HG02610 (cell line): ENCODE data around the gene TBL1XR1.
"Not testable (repeated sequence)": the region's sequence is repeated elsewhere in the genome, so short reads cannot be mapped to it uniquely, and the experiment has no call there.

Experiments used
- ATAC-seq: cut with Tn5 transposase; IDR thresholded peaks from one replicate; pipeline ENCODE4 v1.9.1; 2021; ENCODE audit warnings: mild to moderate bottlenecking, moderate library complexity; ENCODE audit not compliant: unreplicated experiment

TBL1XR1 gene

DNA sequence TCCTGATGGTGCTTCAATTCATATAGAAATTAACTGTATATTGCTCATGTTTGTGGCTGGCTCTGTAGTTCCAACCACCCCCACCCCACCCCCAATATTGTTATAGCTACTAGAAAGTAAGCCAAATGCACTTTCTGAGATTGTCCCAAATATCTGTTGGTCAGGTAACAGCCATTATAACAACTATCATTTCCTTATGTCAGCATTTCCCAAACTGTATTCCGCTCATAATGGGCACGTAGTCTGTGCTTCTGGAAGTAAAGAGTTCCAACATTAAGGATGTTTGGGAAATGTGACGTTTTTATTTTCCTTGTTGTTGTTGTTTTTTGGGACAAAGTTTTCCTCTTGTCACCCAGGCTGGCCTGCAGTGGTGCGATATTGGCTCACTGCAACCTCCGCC lies 12.2 kb upstream of the TBL1XR1 start:
- no peak for ATAC-seq

- ATAC-seq: no peak
These were observed 11.5 kb upstream of the TBL1XR1 start for GRCh38 chr3:177208781-177209180.

DNA sequence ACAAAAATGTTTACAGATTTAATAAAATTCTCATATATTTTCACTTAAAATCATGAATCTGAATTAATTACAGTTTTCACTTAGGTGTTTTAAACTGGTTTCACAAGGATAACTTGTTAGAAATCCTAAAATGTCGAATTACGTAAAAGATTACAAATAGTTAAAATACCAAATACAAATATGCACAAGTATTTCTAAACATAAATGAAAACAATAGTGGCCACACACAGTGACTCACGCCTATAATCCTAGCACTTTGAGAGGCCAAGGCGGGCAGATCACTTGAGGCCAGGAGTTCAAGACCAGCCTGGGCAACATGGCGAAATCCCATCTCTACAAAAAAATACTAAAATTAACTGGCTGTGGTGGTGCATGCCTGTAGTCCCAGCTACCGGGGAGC lies 10.9 kb upstream of the TBL1XR1 start:
- ATAC-seq: no peak

GRCh38 chr3:177206936-177207335 lies 9.7 kb upstream of the TBL1XR1 start:
- no peak for ATAC-seq

- ATAC-seq: no peak
These were observed 6.6 kb upstream of the TBL1XR1 start for GRCh38 chr3:177203689-177204395.

- ATAC-seq: not testable (repeated sequence)
These were observed 5.7 kb upstream of the TBL1XR1 start for GRCh38 chr3:177203016-177203415.

DNA sequence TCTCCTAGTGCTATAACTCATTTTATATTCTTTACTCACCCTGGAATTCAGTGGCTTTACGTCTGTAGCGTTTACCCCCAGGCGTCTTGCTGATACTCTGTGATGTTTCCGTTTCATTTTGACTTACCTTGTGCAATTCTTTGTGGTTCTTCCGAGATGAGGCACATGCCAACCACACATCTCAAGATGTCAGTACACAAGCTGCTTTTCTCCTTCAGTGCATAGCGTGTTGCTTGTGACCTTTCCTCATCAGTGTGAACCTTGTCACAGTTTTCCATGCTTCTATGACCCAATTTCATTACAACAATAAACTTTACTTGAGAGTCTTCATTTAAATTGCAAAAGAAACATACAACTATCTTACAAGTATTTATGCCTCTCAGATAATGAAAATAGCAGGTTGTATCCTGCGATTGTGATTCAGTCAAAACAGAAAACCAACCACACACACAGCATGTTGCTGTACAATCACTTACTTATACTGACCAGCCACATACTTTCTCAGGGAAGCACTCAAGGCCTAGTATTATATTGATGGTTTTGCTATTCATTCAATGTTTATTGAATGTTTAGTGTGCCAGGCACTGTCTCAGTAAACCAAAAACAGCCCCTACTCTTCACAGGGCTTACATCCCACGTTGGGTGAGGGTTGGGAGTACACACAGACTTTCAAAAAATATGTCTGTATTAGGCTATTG lies 4.6 kb upstream of the TBL1XR1 start:
- peak; percentile 89 for ATAC-seq

DNA sequence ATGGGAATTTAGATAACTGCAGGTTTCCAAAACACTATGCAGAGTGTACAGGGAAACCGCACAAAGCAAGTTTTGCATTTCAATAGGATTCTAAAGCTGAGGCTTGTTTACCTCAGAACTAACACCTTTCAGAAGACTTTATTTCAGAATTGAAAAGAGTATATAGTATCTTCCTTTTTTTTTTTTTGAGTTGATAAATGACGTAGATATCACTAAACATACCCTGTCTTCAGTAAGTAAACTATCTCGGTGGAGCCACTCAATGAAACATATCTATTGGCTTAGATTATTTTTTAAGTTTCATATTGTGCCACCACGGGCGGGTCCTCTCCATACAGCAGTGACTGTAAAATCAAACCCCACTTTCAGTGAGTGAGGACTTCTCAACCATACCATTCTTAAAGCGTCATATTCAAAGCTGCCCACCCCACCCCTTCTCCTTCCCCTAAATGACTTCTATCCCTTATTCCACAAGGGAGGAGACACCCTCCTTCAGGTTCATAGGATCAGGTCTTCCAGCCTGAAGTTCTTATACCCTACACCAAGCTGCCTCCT lies 2.0 kb upstream of the TBL1XR1 start:
- no peak for ATAC-seq

DNA sequence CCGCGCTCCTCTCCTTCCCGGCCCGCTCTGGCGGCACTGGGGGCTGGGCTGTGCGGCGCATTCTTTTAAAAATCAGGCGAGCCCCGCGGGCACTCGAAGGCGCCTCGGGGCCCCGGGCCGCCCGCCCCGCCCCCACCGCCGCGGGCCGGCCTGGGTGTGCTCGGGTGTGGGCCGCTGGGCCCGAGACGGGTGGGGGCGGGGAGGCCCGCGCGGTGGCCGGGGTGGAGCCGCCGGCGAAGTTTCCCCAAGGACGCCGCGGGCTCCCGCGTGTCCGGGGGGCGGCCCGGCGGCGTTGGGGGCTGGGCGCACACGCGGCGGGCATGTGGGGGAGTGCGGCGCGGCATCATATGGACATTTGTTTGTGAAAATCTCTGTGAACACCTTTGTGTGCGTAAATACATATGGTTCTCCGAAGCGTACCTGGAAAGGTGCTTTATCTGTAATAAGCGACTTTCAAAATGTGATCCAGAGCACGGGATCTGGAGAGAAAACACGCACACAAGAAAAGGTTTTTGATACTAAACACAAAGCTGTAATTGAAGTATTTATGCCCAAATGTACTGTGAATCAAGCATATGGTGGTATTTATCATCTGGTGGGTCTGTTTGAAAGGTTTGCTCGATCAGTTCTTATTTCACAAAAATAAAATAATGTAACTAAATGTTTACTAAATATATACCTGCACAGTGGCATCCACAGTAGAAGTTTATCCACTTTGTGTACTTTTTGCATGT lies 612 bp upstream of the TBL1XR1 start:
- peak; percentile 23 for ATAC-seq

- no peak for ATAC-seq
These were observed 734 bp downstream of the TBL1XR1 start for GRCh38 chr3:177196456-177197040.

- ATAC-seq: no peak
These were observed 1.2 kb downstream of the TBL1XR1 start for GRCh38 chr3:177196008-177196455.

DNA sequence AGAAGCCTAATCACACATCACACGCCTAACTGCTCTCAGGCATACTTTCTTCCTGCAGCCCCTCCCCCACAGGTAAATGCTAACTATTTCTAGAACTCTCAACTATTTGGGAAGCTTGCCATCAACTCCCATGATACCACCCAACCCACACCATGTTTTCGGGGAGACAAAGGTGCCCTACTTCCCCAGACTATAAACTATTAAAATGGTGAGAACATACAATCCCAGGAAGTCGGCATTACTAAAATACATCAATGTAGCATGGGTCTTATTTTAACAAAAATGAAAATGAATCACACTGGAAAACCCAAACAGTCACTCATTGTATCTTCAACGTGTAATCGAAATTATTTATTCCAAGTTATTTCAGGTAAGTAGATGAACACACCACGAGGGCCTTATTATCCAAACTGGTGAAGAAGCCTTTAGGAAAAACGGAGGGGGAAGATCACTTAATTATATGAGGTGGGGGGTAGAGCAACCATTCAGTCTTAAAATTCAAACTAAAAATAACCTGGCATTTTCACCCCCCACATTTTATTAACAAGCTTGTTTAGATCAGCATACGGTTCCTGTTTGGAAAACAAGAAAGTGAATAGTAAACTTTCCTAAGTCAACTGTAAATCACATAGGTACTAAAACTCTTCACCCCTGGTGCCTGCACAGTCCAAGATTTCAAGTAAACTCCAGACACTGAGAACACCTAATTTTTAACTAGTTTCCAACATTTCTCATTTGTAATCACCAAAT lies 1.9 kb downstream of the TBL1XR1 start:
- no peak for ATAC-seq

DNA sequence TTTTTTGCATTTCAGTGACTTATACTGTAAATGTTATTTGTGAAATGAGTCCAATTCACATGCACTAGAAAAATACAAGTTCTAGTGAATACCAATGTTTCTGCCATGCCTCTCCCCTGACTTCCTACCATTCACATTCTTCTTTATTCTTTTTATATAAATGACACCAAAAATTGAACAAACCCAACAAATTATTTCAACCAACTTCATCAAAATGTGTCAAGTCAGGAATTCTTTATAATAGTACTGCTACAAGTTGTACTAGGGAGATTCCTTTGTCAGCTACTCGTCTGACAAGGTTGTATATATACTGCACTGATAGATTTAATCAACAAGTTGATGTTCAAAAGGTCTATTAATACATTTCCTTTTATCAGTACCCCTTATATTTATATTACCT lies 3.0 kb downstream of the TBL1XR1 start:
- ATAC-seq: no peak

DNA sequence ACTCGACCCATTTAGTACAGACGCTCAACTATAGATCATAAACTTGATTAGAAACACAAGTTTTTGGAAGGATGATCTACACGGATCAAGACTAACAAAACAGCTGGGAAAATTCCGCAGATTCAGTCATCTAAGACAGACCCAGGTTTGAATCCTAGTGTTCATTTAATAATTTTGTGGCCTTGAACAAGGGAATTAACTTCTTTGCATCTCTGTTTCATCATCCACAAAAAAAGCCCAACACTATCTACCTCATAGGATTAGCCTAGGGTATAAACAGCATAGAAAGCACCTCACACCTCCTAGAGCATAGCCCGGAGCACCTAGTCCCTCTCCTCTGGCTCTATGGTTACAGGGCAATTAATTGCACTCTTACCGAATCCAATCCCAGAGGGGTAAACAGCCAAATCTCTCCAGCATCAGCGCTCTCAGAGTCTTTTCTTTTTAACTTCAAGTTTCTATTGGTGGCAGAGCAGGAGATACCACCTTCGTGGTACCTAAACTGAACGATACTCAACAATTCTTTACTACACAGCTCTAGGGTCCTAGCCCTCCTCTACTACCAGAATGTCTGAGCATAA lies 3.5 kb downstream of the TBL1XR1 start:
- no peak for ATAC-seq

DNA sequence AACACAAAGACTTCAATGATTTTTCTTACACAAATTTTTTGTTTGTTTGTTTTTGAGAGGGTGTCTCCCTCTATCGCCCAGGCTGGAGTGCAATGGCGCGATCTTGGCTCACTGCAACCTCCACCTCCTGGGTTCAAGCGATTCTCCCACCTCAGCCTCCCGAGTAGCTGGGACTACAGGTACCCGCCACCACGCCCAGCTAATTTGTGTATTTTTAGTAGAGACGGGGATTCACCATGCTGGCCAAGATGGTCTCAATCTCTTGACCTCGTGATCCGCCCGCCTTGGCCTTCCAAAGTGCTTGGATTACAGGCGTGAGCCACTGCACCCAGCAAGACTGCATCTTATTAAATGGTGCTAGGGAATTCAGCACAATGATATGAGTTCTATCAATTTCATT lies 4.0 kb downstream of the TBL1XR1 start:
- not testable (repeated sequence) for ATAC-seq

GRCh38 chr3:177190756-177191681 lies 6.3 kb downstream of the TBL1XR1 start:
- ATAC-seq: no peak

DNA sequence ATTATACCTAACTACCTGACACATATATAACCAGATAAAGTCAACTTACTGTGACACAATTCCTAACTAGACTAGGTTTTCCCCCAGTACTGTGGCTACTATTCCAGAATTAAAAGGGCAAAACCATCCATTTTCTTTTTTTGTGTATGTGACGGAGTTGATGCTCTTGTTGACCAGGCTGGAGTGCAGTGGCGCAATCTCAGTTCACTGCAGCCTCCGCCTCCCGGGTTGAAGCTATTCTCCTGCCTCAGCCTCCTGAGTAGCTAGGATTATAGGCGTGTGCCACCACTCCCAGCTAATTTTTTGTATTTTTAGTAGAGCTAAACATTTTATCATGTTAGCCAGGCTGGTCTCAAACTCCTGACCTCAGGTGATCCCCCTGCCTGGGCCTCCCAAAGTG lies 7.1 kb downstream of the TBL1XR1 start:
- not testable (repeated sequence) for ATAC-seq

DNA sequence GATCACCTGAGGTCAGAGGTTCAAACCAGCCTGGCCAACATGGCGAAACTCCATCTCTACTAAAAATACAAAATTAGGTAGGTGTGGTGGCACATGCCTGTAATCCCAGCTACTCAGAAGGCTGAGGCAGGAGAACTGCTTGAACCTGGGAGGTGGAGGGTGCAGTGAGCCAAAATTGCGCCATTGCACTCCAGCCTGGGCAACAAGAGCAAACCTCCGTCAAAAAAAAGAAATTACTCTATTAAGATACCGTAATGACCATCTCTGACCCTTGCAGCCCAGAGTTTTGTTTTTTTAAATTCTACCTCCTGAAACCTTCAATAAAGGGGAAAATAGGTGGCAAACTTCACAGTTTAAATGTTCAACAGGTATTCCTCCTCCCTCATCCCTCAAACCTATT lies 9.0 kb downstream of the TBL1XR1 start:
- ATAC-seq: not testable (repeated sequence)

GRCh38 chr3:177186306-177186705 lies 11.0 kb downstream of the TBL1XR1 start:
- ATAC-seq: no peak
